ENCODE results near the gene LILRB1.

DNA sequence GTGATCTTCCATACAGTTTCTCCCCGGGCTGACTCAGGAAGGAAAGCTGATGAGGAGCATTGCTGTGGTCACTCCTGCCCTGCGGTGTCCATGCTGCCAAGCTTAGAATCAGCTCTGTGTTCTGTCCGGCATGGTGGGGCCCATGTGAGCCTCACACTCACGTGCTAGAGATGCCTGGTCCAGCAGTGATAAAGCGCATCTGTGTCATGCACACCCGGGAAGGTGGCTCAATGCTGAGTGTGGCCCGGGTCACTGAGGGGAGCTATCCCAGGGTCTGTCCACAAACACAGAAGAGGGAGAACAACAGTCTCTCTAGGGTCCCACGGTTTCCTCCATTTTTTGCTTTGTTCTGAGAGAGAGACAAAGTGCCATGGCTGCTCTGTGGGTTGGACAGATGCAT lies 3.5 kb upstream of the LILRB1 start:
- no peak for TF ChIP-seq FOXM1 (IDR thresholded peaks at IDR 0.05; ENCODE audit: borderline replicate concordance)
- no peak for TF ChIP-seq FOXK2 (IDR thresholded peaks at IDR 0.05)
- TF ChIP-seq L3MBTL2 (conservative IDR thresholded peaks at IDR 0.05), result no peak
- TF ChIP-seq SUZ12 (IDR thresholded peaks at IDR 0.05), result no peak
- no peak for TF ChIP-seq CTBP1 (IDR thresholded peaks at IDR 0.05; ENCODE audit: borderline replicate concordance)
- TF ChIP-seq TARDBP (IDR thresholded peaks at IDR 0.05), result no peak
- no peak for TF ChIP-seq BHLHE40 (IDR thresholded peaks at IDR 0.05; ENCODE audit: borderline replicate concordance)

Data from HEK293T (cell line).